GM12891 (cell line): ENCODE results near the gene RAB5A. TPM values are rescaled to one million over a fixed set of nuclear protein-coding genes. Genes with fewer than 3 reads are reported as not detected.
A peak's percentile ranks its signal among the peaks of the same experiment; 100 is the strongest.
"Not testable (repeated sequence)": the region's sequence is repeated elsewhere in the genome, so short reads cannot be mapped to it uniquely, and the experiment has no call there.

ENCODE experiments used
- DNase-seq: peaks from one replicate; pipeline ENCODE4 v3.0.0; 2011; ENCODE audit warnings: low spot score; ENCODE audit not compliant: insufficient read length
- FAIRE-seq: peaks from 2 replicates; lab custom pipeline; 2011; peaks lifted over from hg19 to GRCh38; lab: Jason Lieb, UNC
- PAX5 ChIP-seq: IDR thresholded peaks from 2 replicates; pipeline ENCODE4 v1.6.1; 2011; ENCODE audit warnings: low read length, moderate library complexity, mild to moderate bottlenecking; ENCODE audit not compliant: insufficient read depth, severe bottlenecking
- POLR2A ChIP-seq: IDR thresholded peaks from 2 replicates; pipeline ENCODE4 v1.6.1; 2011; ENCODE audit warnings: low read depth, low read length, control low read depth
- POLR2AphosphoS5 ChIP-seq: IDR thresholded peaks from 2 replicates; pipeline ENCODE4 v1.6.1; 2011; ENCODE audit warnings: low read depth, low read length, control low read depth
- POU2F2 ChIP-seq: IDR thresholded peaks from 2 replicates; pipeline ENCODE4 v1.6.1; 2011; ENCODE audit warnings: low read depth, mild to moderate bottlenecking, control low read depth, low read length, moderate library complexity
- SPI1 ChIP-seq: IDR thresholded peaks from 2 replicates; pipeline ENCODE4 v1.6.1; 2011; ENCODE audit warnings: low read depth, low read length, control low read depth
- TAF1 ChIP-seq: IDR thresholded peaks from 2 replicates; pipeline ENCODE4 v1.6.1; 2011; ENCODE audit warnings: low read depth, low read length, control low read depth
- polyA plus RNA-seq: library from polyadenylated mRNA; unstranded; fragments of >200 nt; gene quantifications from one replicate; pipeline ENCODE4 v1.2.1, GENCODE V29; 2012; ENCODE audit warnings: low read depth, missing spikeins, inconsistent platforms; ENCODE audit not compliant: missing spikeins

Gene RAB5A, protein sequence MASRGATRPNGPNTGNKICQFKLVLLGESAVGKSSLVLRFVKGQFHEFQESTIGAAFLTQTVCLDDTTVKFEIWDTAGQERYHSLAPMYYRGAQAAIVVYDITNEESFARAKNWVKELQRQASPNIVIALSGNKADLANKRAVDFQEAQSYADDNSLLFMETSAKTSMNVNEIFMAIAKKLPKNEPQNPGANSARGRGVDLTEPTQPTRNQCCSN
- 21.1 TPM for polyA plus RNA-seq

DNA sequence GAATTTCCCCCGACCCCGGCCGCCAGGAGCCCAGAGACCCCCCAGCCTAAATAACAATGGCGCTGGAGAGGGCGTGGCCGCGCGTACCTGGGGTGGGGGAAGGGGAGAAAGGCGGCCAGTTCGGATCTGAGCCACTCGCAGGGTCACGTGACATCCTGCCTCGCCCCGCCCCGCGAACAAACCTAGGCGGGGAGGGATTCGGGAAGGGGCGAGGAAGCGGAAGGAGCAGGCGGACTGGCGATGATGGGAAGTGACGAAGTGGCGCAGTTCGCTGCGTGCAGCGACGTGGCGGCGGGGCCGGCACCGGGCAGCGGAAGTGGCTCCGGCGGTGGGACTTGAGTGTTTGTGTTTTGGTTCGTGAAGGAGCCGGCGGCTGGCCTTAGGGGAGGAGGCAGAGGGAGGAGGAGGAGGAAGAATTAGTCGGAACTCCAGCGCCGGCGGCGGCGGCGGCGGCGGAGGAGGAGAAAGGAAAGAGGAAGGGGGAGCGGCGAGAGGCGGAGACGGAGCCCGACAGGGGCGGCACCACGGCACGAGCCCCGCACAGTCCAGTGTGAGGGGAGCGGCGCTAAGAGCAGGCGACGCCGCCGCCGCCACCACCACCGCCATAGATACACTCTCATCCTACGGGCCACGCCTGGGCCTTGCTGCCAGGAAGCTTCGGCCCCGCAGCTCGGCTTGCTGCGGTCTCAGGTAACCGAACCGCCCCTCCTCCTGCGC lies at the start of gene RAB5A:
Gene RAB5A (plus strand): TSS at position 266 of the 717 bp plus-strand sequence. CDS start 3,802 bp downstream, outside the sequence.
- TF ChIP-seq PAX5, result peak; percentile 3
- 0 out of 2 replicates have a peak, but pooled peaks have one; percentile 46 for TF ChIP-seq POU2F2
- TF ChIP-seq POLR2A, result peak; percentile 19
- TF ChIP-seq TAF1, result peak; percentile 49
- peak; percentile 78 for TF ChIP-seq SPI1
- peak; percentile 74 for TF ChIP-seq POLR2AphosphoS5
- peak; percentile 100 for FAIRE-seq
- DNase-seq, result peak; percentile 84

DNA sequence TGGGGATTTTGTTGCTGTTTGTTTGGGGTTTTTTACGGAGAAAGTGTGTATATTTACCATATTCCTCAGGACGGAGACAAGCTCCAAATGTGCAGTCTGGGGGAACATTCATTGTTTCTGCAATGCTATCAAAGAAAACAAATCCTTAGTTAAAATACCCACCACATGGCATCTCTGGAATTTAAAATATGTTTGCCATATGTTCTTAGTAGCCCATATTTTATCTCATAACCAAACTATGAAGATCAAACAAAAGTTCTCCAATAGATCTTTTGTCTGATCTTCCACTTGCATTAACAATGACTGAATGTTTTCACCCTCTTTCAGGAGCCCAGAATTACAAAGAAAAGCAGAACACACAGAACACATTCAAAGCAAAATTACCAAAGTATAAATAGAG lies 48.2 kb upstream of the RAB5A start:
- no peak for TF ChIP-seq POLR2AphosphoS5
- TF ChIP-seq SPI1, result no peak
- no peak for TF ChIP-seq POU2F2
- TF ChIP-seq POLR2A, result no peak
- TF ChIP-seq TAF1, result no peak
- no peak for TF ChIP-seq PAX5
- FAIRE-seq (no peak), DNase-seq (no peak)

DNA sequence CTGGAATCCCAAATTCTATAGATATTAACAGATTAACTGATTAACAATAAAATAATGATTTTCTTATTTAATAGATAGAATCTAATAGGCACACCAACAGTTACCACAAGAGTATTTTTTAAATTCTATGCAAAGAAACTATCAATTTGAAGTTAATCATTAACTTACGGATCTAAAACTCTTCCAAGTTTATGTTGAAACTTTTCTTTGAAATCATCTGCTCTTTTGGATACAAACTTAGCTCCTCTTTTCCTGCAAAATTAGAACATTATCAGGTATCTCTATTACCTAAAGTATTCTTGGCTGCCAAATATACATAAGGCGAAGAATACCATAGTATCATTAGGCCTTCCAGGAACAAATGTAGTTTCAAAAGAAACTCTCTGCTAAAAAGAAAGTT lies 47.6 kb upstream of the RAB5A start:
- FAIRE-seq (no peak), DNase-seq (no peak)
- TF ChIP-seq TAF1, result no peak

DNA sequence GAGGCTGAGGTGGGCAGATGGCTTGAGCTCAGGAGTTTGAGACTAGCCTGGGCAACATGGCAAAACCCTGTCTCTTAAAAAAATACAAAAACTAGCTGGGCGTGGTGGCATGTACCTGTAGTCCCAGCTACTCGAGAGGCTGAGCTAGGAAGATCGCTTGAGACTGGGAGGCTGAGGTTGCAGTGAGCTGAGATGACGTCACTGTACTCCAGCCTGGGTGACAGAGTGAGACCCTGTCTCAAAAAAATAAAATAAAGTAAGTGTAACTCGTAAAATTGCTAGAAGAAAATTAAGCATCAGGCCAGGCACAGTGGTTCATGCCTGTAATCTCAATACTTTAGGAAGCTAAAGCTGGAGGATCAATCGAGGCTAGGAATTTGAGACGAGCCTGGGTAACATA lies 47.1 kb upstream of the RAB5A start:
- not testable (repeated sequence) for DNase-seq, FAIRE-seq

DNA sequence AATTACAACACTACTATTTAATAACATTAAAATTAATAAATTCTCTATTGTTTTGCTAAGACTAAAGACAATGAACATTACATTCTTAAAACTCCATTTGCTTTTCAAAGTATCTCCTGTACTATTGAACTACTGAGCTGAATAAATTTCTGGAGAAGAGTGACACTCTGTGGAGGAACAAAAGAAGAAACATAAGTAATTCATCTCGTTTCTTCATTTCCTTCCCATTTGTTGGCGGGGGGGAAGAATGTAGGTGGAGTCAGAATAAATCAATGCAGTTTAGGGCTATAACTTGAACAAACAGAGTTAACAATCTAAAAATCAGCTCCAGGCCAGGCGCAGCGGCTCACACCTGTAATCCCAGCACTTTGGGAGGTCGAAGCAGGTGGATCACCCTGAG lies 45.6 kb upstream of the RAB5A start:
- DNase-seq (no peak), FAIRE-seq (no peak)
- TF ChIP-seq POLR2A (no peak), POU2F2 (no peak), TAF1 (no peak), PAX5 (no peak), SPI1 (no peak), POLR2AphosphoS5 (no peak)

DNA sequence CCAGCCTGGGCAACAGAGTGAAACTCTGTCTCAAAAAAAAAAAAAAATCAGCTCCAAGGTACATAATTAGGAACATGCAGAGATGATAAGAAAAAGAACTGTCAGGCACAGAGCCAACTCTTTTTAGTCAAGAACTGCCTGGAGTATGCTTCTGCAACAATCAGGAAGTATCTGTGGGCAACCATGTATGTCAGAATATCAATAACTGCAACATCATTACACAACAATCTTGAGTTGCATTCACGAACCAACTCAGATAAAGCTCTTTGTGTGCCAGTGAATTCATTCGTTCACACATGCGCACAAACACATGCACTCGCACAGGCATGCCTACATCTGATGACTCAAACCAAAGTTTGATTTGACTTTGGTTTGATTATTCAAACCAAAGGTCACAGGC lies 45.0 kb upstream of the RAB5A start:
- FAIRE-seq, result peak; percentile 40
- no peak for TF ChIP-seq SPI1
- TF ChIP-seq TAF1, result no peak
- no peak for TF ChIP-seq POU2F2
- TF ChIP-seq PAX5, result no peak
- no peak for TF ChIP-seq POLR2AphosphoS5
- no peak for DNase-seq

DNA sequence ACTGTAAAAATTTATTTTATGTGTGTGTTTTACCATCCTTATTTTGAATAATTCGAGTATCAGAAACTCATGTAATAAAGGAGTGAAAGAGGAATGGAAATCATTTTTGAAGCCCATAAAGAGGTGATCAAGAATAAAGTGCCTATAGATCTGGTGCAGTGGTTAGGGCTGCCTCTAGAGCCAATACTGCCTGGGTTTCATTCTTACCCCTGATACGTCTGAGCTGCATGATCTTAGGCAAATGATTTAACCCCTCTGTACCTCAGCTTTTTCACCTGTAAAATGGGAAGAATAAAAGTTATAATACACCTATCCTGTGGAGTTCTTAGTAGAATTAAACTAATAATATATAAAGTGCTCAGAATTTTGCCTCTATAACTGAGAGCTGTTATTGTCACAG lies 43.2 kb upstream of the RAB5A start:
- no peak for DNase-seq
- no peak for FAIRE-seq

DNA sequence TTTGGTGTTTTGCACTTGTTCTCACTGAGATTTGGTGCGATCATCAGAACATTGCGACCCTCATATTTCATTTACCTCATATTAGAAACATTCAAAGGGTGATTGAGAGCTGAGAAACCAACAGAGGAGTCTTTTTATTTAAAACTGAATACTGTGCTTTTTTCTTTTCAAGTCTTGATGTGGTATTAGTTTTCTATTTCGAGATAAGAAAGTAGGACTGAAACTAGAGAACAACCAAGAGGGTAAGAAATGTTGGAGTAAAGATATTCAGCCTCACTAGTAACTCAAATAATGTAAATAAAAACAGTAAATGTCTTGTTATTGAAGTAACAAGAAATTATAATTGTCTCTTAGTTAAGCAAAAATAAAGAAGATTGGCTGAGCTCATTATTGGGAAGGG lies 39.4 kb upstream of the RAB5A start:
- no peak for TF ChIP-seq SPI1
- TF ChIP-seq POLR2AphosphoS5, result no peak
- no peak for TF ChIP-seq POU2F2
- FAIRE-seq (no peak), DNase-seq (no peak)

More for the DNA sequence above, 43.2 kb upstream of the RAB5A start:
- TF ChIP-seq TAF1 (no peak), SPI1 (no peak), POU2F2 (no peak), POLR2A (no peak), POLR2AphosphoS5 (no peak), PAX5 (no peak)

DNA sequence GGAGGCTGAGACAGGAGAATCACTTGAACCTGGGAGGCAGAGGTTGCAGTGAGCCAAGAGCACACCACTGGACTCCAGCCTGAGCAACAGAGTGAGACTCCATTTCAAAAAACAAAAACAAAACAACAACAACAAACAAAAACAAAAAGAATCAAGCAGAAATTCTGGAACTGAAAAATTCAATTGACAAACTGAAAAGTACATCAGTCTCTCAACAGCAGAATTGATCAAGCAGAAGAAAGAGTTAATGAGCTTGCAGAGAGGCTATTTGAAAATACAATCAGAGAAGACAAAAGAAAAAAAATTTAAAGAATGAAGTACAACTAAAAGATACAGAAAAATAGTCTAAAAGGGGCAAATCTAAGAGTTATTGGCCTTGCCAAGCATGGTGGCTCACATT lies 35.4 kb upstream of the RAB5A start:
- DNase-seq (no peak), FAIRE-seq (no peak)
- TF ChIP-seq TAF1, result no peak
- TF ChIP-seq POLR2A, result no peak
- no peak for TF ChIP-seq PAX5
- TF ChIP-seq POLR2AphosphoS5, result no peak
- no peak for TF ChIP-seq POU2F2
- TF ChIP-seq SPI1, result no peak

DNA sequence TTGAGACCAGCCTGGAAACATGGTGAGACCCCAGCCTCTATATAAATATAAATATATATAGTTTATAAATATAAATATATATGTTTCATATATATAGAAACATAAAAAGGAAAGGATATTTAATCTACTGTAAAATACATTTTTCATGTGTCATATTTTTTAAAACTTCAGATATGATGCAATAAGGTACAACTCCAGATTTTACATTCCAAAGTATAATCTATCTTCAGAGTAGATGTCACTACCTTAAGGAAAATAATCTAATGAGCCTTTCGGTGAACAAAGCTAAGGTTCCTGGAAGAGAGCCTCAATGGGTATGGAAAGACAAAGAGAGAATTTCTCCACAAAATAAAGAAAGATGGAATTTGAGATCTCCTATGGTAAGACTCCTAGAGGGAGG lies 29.7 kb upstream of the RAB5A start:
- DNase-seq (no peak), FAIRE-seq (no peak)
- TF ChIP-seq POLR2AphosphoS5, result no peak
- no peak for TF ChIP-seq TAF1
- no peak for TF ChIP-seq PAX5
- no peak for TF ChIP-seq POLR2A
- TF ChIP-seq POU2F2, result no peak
- TF ChIP-seq SPI1, result no peak
